Hepatocyte (in vitro differentiated cells): ENCODE results near the gene LBHD1.

ENCODE experiments used
- EZH2 ChIP-seq: fragments of 200-600 bp; sonication (generic); IDR thresholded peaks from 2 replicates; pipeline ENCODE4 v1.6.1; 2016; ENCODE audit warnings: antibody characterized with exemption, mild to moderate bottlenecking, borderline replicate concordance
- TF ChIP-seq, protein P1 (sequence below): fragments of 200-600 bp; sonication (generic); IDR thresholded peaks from 2 replicates; pipeline ENCODE4 v1.5.1; 2016; ENCODE audit warnings: antibody characterized with exemption, mild to moderate bottlenecking; ENCODE audit not compliant: poor library complexity

DNA sequence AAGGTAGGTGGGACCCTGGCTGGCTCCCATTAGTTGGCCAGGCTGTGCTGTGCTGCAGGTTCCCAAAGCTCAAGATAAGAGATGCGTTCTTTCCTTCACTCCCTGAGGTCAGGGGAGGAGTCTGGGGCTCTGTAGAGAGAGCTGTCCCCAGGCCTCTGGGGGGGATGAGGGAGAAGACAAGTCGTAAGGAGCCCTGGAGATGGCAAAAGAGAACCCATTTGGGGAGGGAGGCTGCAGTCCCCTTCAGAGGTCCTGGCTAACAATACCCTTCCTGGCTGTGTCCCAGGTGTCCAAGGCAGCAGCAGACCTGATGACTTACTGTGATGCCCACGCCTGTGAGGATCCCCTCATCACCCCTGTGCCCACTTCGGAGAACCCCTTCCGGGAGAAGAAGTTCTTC is 36.3 kb upstream of the LBHD1 start:
- TF ChIP-seq, protein P1, sequence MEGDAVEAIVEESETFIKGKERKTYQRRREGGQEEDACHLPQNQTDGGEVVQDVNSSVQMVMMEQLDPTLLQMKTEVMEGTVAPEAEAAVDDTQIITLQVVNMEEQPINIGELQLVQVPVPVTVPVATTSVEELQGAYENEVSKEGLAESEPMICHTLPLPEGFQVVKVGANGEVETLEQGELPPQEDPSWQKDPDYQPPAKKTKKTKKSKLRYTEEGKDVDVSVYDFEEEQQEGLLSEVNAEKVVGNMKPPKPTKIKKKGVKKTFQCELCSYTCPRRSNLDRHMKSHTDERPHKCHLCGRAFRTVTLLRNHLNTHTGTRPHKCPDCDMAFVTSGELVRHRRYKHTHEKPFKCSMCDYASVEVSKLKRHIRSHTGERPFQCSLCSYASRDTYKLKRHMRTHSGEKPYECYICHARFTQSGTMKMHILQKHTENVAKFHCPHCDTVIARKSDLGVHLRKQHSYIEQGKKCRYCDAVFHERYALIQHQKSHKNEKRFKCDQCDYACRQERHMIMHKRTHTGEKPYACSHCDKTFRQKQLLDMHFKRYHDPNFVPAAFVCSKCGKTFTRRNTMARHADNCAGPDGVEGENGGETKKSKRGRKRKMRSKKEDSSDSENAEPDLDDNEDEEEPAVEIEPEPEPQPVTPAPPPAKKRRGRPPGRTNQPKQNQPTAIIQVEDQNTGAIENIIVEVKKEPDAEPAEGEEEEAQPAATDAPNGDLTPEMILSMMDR: no peak
- no peak for TF ChIP-seq EZH2
